Smooth muscle cell (in vitro differentiated cells): Measurements from ENCODE around the gene PARD3. TPM values are rescaled to one million over a fixed set of nuclear protein-coding genes. Genes with fewer than 3 reads are reported as not detected.

Experiments
- DNase-seq: peaks from one replicate; lab custom pipeline; 2025; ENCODE audit not compliant: unreplicated experiment; lab: John Stamatoyannopoulos, UW
- H2AFZ ChIP-seq: fragments of 200-600 bp; sonication (generic); 2 replicates; pipeline ENCODE4 v1.6.0; 2016; ENCODE audit warnings: antibody characterized with exemption, low read depth, mild to moderate bottlenecking
- H3F3A ChIP-seq: fragments of 200-600 bp; sonication (generic); 2 replicates; pipeline ENCODE4 v1.6.0; 2017; ENCODE audit warnings: antibody characterized with exemption, low read depth
- H3K27ac ChIP-seq: fragments of 200-600 bp; sonication (generic); 2 replicates; pipeline ENCODE4 v1.5.1; 2016; ENCODE audit warnings: low read depth, mild to moderate bottlenecking
- H3K27me3 ChIP-seq: fragments of 200-600 bp; sonication (generic); 2 replicates; pipeline ENCODE4 v1.6.1; 2016; ENCODE audit warnings: low read depth, mild to moderate bottlenecking
- H3K36me3 ChIP-seq: fragments of 200-600 bp; sonication (generic); 2 replicates; pipeline ENCODE4 v1.5.1; 2016; ENCODE audit warnings: low read depth
- H3K4me1 ChIP-seq: fragments of 200-600 bp; sonication (generic); 2 replicates; pipeline ENCODE4 v1.5.1; 2016; ENCODE audit warnings: low read depth
- H3K4me2 ChIP-seq: fragments of 200-600 bp; sonication (generic); 2 replicates; pipeline ENCODE4 v1.6.0; 2016; ENCODE audit warnings: mild to moderate bottlenecking
- H3K4me3 ChIP-seq: fragments of 200-600 bp; sonication (generic); 2 replicates; pipeline ENCODE4 v1.5.1; 2016; ENCODE audit warnings: mild to moderate bottlenecking
- H3K79me2 ChIP-seq: fragments of 200-600 bp; sonication (generic); 2 replicates; pipeline ENCODE4 v1.6.0; 2016; ENCODE audit warnings: low read depth, mild to moderate bottlenecking
- H3K9ac ChIP-seq: fragments of 200-600 bp; sonication (generic); 2 replicates; pipeline ENCODE4 v1.6.0; 2016; ENCODE audit warnings: low read depth
- H3K9me3 ChIP-seq: fragments of 200-600 bp; sonication (generic); replicated peaks from 2 replicates; pipeline ENCODE4 v1.5.1; 2016; ENCODE audit warnings: low read depth
- H4K20me1 ChIP-seq: fragments of 200-600 bp; sonication (generic); 2 replicates; pipeline ENCODE4 v1.6.0; 2016; ENCODE audit warnings: low read depth
- WGBS: methylation state at CpG from one replicate; pipeline ENCODE4 v1.1.7; 2016; ENCODE audit warnings: low lambda C conversion rate; 5-methylcytosine and 5-hydroxymethylcytosine counted together
- polyA plus RNA-seq: library from polyadenylated mRNA; unstranded; fragments of >200 nt; fragmentation: Nextera tagmentation; extraction: Ambion mirVana; gene quantifications from 2 replicates; pipeline ENCODE4 v1.2.1, GENCODE V29; 2016
- total RNA-seq: library from RNA; depleted of rRNA; stranded (reverse); fragments of >200 nt; gene quantifications from 2 replicates; pipeline ENCODE4 v1.2.3, GENCODE V29; 2014
- TF ChIP-seq, protein P1 (sequence below): fragments of 200-600 bp; sonication (generic); IDR thresholded peaks from 2 replicates; pipeline ENCODE4 v1.5.1; 2017; ENCODE audit warnings: borderline replicate concordance, mild to moderate bottlenecking, antibody characterized with exemption; ENCODE audit not compliant: insufficient read depth, poor library complexity, severe bottlenecking

The PARD3 gene
- total and polyA plus RNA-seq, 2 experiments from 2014 or later, result 17.5 to 26.0 TPM

DNA sequence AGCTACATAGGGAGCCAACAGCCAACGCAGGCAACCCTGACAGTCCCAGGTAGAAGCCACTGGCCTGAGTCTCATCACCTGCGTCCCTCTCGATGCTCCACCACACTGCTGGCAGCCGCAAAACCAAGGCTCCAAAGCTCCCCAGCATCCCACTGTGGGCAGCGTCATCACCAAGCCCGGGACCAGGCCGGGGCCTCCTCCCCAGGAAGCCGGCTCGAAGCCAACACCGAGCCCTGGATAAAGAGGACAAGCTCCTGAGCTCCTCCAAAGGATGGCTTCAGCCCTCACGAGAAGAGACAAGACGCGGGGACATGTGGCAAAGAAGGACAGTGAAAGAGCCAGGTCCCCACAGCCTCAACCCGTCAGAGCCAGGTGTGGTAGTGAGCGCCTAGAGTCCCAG is 23.9 kb downstream of the PARD3 start:
- Histone ChIP-seq H3K9ac (no peak overlapping the region), H3K4me3 (no peak overlapping the region), H2AFZ (no peak overlapping the region), H3K9me3 (no peaks in the 10 kb centered on the region), H3F3A (no peaks in the 10 kb centered on the region), H3K4me2 (no peak overlapping the region), H4K20me1 (peaks cover 91% of the 10 kb centered on the region), H3K27ac (no peak overlapping the region), H3K36me3 (no peaks in the 10 kb centered on the region), H3K79me2 (peaks cover 88% of the 10 kb centered on the region), H3K27me3 (no peaks in the 10 kb centered on the region), H3K4me1 (peaks cover 10% of the 10 kb centered on the region)
- TF ChIP-seq, protein P1, sequence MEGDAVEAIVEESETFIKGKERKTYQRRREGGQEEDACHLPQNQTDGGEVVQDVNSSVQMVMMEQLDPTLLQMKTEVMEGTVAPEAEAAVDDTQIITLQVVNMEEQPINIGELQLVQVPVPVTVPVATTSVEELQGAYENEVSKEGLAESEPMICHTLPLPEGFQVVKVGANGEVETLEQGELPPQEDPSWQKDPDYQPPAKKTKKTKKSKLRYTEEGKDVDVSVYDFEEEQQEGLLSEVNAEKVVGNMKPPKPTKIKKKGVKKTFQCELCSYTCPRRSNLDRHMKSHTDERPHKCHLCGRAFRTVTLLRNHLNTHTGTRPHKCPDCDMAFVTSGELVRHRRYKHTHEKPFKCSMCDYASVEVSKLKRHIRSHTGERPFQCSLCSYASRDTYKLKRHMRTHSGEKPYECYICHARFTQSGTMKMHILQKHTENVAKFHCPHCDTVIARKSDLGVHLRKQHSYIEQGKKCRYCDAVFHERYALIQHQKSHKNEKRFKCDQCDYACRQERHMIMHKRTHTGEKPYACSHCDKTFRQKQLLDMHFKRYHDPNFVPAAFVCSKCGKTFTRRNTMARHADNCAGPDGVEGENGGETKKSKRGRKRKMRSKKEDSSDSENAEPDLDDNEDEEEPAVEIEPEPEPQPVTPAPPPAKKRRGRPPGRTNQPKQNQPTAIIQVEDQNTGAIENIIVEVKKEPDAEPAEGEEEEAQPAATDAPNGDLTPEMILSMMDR, result no peak
- DNase-seq, result no peak
- 97% methylated on average over 15 of the region's 15 CpGs for WGBS

DNA sequence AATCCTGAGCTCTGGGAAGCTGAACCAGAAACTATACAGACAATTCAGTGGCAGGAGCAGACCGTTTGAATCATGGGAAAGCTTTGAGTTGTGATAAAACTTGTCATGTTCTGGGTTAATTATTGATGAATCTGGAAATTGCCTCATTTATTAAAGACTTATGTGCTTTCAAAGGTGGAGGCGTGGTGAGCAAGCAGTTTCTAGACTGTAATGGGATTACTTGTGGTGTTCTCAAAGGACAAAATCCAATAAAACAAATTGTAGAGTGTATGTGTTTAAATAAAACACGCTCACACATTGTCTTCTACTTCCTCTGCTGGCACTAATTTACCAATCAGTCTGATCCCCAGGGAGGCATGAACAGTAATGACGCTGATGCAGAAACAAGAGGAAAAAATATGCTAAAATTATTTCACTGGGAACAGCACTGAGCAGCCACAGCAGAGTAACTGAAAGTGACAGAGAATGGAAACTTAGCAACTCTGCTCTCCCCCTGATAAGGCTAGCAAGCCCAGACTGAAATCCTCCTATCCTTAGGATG is 25.1 kb downstream of the PARD3 start:
- Histone ChIP-seq H2AFZ (no peak overlapping the region), H3K79me2 (peaks cover 76% of the 10 kb centered on the region), H3K36me3 (no peaks in the 10 kb centered on the region), H3K27me3 (no peaks in the 10 kb centered on the region), H3K9ac (no peak overlapping the region), H3K9me3 (no peaks in the 10 kb centered on the region), H3K4me1 (peaks cover 10% of the 10 kb centered on the region), H3K4me2 (no peak overlapping the region), H3F3A (no peaks in the 10 kb centered on the region), H4K20me1 (peaks cover 96% of the 10 kb centered on the region), H3K4me3 (peak overlapping the region; percentile 11), H3K27ac (no peak overlapping the region)
- TF ChIP-seq, protein P1, result no peak
- WGBS, result 75% methylated on average over 4 of the region's 4 CpGs
- no peak for DNase-seq

DNA sequence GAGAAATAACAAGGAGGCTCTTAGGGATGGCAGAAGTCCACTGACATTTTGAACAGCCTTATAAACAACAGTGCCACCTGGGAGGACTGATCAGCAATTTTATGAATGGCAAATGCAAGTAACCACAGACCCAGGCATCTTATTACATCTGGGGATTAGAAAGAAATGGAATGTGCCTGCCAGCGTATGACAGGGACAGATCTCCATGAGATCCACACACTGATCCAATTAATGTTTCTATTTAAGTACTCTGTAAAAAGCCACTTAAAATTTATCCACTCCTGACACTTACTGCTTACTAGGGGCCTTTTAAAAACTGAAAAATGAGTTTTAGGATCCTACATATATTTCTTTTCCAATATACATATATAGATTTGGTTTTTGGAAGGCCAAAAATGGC is 28.6 kb downstream of the PARD3 start:
- TF ChIP-seq, protein P1, result no peak
- H3K9ac ChIP-seq, result no peak overlapping the region
- peaks cover 73% of the 10 kb centered on the region for H3K79me2 ChIP-seq
- no peak overlapping the region for H3K27ac ChIP-seq
- no peaks in the 10 kb centered on the region for H3F3A ChIP-seq
- no peaks in the 10 kb centered on the region for H3K36me3 ChIP-seq
- H3K9me3 ChIP-seq, result no peaks in the 10 kb centered on the region
- no peak overlapping the region for H2AFZ ChIP-seq
- 14% methylated on average over 1 of the region's 1 CpG for WGBS
- peak overlapping the region; percentile 0 for H3K4me2 ChIP-seq
- H3K4me1 ChIP-seq, result peaks cover 9% of the 10 kb centered on the region
- no peak for DNase-seq
- H4K20me1 ChIP-seq, result peaks cover 84% of the 10 kb centered on the region
- H3K4me3 ChIP-seq, result no peak overlapping the region
- H3K27me3 ChIP-seq, result no peaks in the 10 kb centered on the region

DNA sequence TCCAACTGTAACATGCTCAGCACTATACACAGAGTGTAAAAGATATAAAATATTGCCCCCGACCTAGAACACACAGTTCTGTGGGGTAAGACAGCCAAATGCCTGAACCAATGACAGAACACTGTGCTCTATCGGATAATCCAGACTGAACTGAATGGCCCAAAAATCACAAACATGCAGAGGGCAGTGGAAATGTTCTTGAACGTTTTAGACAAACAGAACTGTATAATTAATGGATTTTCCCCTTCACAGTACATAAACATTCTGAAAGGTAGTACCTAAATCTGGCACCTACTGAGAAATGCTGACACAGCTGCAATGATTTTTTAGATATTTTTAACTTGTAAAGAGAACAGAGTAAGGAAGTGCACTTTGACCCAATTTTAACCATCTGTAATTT is 33.4 kb downstream of the PARD3 start:
- no peak overlapping the region for H3K9ac ChIP-seq
- TF ChIP-seq, protein P1, result no peak
- H3K4me1 ChIP-seq, result peaks cover 7% of the 10 kb centered on the region
- DNase-seq, result no peak
- H3K4me2 ChIP-seq, result no peak overlapping the region
- no peak overlapping the region for H3K27ac ChIP-seq
- peaks cover 7% of the 10 kb centered on the region for H3F3A ChIP-seq
- H3K9me3 ChIP-seq, result no peaks in the 10 kb centered on the region
- H4K20me1 ChIP-seq, result peaks cover 77% of the 10 kb centered on the region
- H3K27me3 ChIP-seq, result no peaks in the 10 kb centered on the region
- 71% methylated on average over 3 of the region's 3 CpGs for WGBS
- H2AFZ ChIP-seq, result no peak overlapping the region
- H3K36me3 ChIP-seq, result no peaks in the 10 kb centered on the region
- H3K79me2 ChIP-seq, result peaks cover 42% of the 10 kb centered on the region
- no peak overlapping the region for H3K4me3 ChIP-seq
